Testis (tissue), 2 donors: ENCODE data around the gene CASTOR1.

Source experiments
- CTCF ChIP-seq, 3 experiments: fragments of 450-650 bp in 2 of 3; fragments of 200-600 bp in 1 of 3; sonication (generic) in 1 of 3; IDR thresholded peaks; one replicate each; pipeline ENCODE4 v1.5.1; 2016 to 2019; ENCODE audit warnings: antibody characterized with exemption in 3 of 3, mild to moderate bottlenecking in 2 of 3, moderate library complexity in 1 of 3
- POLR2A ChIP-seq: fragments of 450-650 bp; IDR thresholded peaks from one replicate; pipeline ENCODE4 v1.6.1; 2017; ENCODE audit warnings: antibody characterized with exemption, mild to moderate bottlenecking, moderate library complexity

GRCh38 chr22:30292069-30292970, 3.0 kb upstream of the CASTOR1 start:
- TF ChIP-seq CTCF (IDR thresholded peaks at IDR 0.05), result no peak
- TF ChIP-seq POLR2A, result no peak
